HepG2 (cell line): Measurements from ENCODE around the gene IFT52. TPM values are rescaled to one million over a fixed set of nuclear protein-coding genes. Genes with fewer than 3 reads are reported as not detected.
A peak's percentile ranks its signal among the peaks of the same experiment; 100 is the strongest.

Source experiments
- ATAD3A ChIP-seq: sonication (generic); formaldehyde crosslinking; IDR thresholded peaks from 2 replicates; pipeline ENCODE4 v1.4.0; 2020; ENCODE audit warnings: missing genetic modification reagents
- CHD4 ChIP-seq: fragments of 200-600 bp; sonication (generic); IDR thresholded peaks from 2 replicates; pipeline ENCODE4 v1.7.0; 2017; ENCODE audit warnings: mild to moderate bottlenecking, low read length, borderline replicate concordance
- NAIF1 ChIP-seq: sonication (generic); formaldehyde crosslinking; IDR thresholded peaks from 2 replicates; pipeline ENCODE4 v1.5.0; 2020; ENCODE audit warnings: mild to moderate bottlenecking, missing genetic modification reagents, borderline replicate concordance
- NFKBIZ ChIP-seq: IDR thresholded peaks from 2 replicates; pipeline ENCODE4 v1.6.1; 2018; ENCODE audit warnings: missing genetic modification reagents, missing compliant biosample characterization
- NKX3-1 ChIP-seq: sonication (generic); formaldehyde crosslinking; IDR thresholded peaks from 2 replicates; pipeline ENCODE4 v1.5.0; 2020; ENCODE audit warnings: missing genetic modification reagents
- PBX2 ChIP-seq: IDR thresholded peaks from 2 replicates; pipeline ENCODE4 v1.6.1; 2016; ENCODE audit warnings: control low read depth
- PLSCR1 ChIP-seq: sonication (generic); formaldehyde crosslinking; IDR thresholded peaks from 2 replicates; pipeline ENCODE4 v1.5.0; 2020; ENCODE audit warnings: missing genetic modification reagents, mild to moderate bottlenecking, borderline replicate concordance
- REST ChIP-seq, 2 experiments: IDR thresholded peaks; 2 replicates each; pipeline ENCODE4 v1.6.1; 2011 to 2012; ENCODE audit warnings: low read length in 2 of 2, borderline replicate concordance in 1 of 2, low read depth in 1 of 2, mild to moderate bottlenecking in 1 of 2, moderate library complexity in 1 of 2
- RFX1 ChIP-seq: fragments of 450-650 bp; IDR thresholded peaks from 2 replicates; pipeline ENCODE4 v1.6.1; 2017
- ZBTB43 ChIP-seq: sonication (generic); formaldehyde crosslinking; conservative IDR thresholded peaks from 2 replicates; pipeline ENCODE4 v1.4.0; 2020; ENCODE audit warnings: missing genetic modification reagents
- ZBTB49 ChIP-seq: sonication (generic); formaldehyde crosslinking; IDR thresholded peaks from 2 replicates; pipeline ENCODE4 v1.4.0; 2020; ENCODE audit warnings: missing genetic modification reagents, borderline replicate concordance
- ZC3H13 ChIP-seq: sonication (generic); formaldehyde crosslinking; IDR thresholded peaks from 2 replicates; pipeline ENCODE4 v1.8.1; 2023; ENCODE audit warnings: mild to moderate bottlenecking, missing genetic modification reagents, moderate library complexity
- ZFAT ChIP-seq: sonication (generic); formaldehyde crosslinking; conservative IDR thresholded peaks from 2 replicates; pipeline ENCODE4 v1.8.1; 2023; ENCODE audit warnings: missing genetic modification reagents, inconsistent platforms
- ZNF280B ChIP-seq: sonication (generic); formaldehyde crosslinking; IDR thresholded peaks from 2 replicates; pipeline ENCODE4 v1.5.0; 2020; ENCODE audit warnings: missing genetic modification reagents, mild to moderate bottlenecking, borderline replicate concordance
- ZNF33A ChIP-seq: sonication (generic); formaldehyde crosslinking; IDR thresholded peaks from 2 replicates; pipeline ENCODE4 v1.5.1; 2020; ENCODE audit warnings: missing genetic modification reagents, mild to moderate bottlenecking, moderate library complexity, borderline replicate concordance
- ZNF558 ChIP-seq: sonication (generic); formaldehyde crosslinking; IDR thresholded peaks from 2 replicates; pipeline ENCODE4 v1.9.0; 2022; ENCODE audit warnings: mild to moderate bottlenecking, missing genetic modification reagents, borderline replicate concordance
- polyA plus RNA-seq, 8 experiments: library from polyadenylated mRNA; depleted of rRNA in 3 of 8; stranded (reverse) in 7 of 8; unstranded in 1 of 8; fragments of >200 nt; fragmentation: Illumina TruSeq in 4 of 8; extraction: Trizol in 4 of 8; gene quantifications; 2 replicates each; pipeline versions ENCODE4 v1.2.1 to v1.2.3, GENCODE V29; 2011 to 2016; ENCODE audit warnings: low read depth in 4 of 8, missing spikeins in 1 of 8, mixed read lengths in 1 of 8; ENCODE audit not compliant: insufficient read depth in 1 of 8
- total RNA-seq, 5 experiments: library from RNA; depleted of rRNA; stranded (reverse); fragments of >200 nt; fragmentation: Illumina TruSeq; extraction: Trizol; gene quantifications; 2 replicates each; pipeline ENCODE4 v1.2.3, GENCODE V29; 2016; ENCODE audit warnings: low read depth in 1 of 5

IFT52 gene
- total and polyA plus RNA-seq, 2 of the 13 experiments (the other 11 are each of a cell fraction or from before 2014, with no cell fraction given) = 48.0 to 64.0 TPM

- TF ChIP-seq ZBTB43 (peak; percentile 82), PLSCR1 (CRISPR knock-in tag) (peak; percentile 82; the same call in 1 of the 2 replicates), CHD4 (peak; percentile 86; the same call in 1 of the 2 replicates), ATAD3A (no peak), NKX3-1 (CRISPR knock-in tag) (no peak; the same call in 1 of the 2 replicates), NFKBIZ (CRISPR knock-in tag) (peak; percentile 40; the same call in 1 of the 2 replicates), ZBTB49 (CRISPR knock-in tag) (peak; percentile 17; the same call in 1 of the 2 replicates), PBX2 (CRISPR knock-in tag) (no peak; the same call in 1 of the 2 replicates), ZFAT (CRISPR knock-in tag) (no peak), REST (IDR thresholded peaks at IDR 0.05; ENCODE audit: borderline replicate concordance in 1 of 2, low read depth in 1 of 2, low read length in 2 of 2) (peak in 1 of 2 experiments; percentile 71; a peak in 2 of 4 replicates), RFX1 (no peak), ZC3H13 (0 out of 2 replicates have a peak, but pooled peaks have one; percentile 39), ZNF280B (peak; percentile 37; the same call in 1 of the 2 replicates), NAIF1 (CRISPR knock-in tag) (no peak; the same call in 1 of the 2 replicates), ZNF558 (CRISPR knock-in tag) (no peak; the same call in 1 of the 2 replicates), ZNF33A (no peak)
These were observed 32.2 kb upstream of the IFT52 start, which contains the start of gene SGK2 (continued) for GRCh38 chr20:43558412-43559146.
